ENCODE data around the gene CDC23. TPM values are rescaled to one million over a fixed set of nuclear protein-coding genes. Genes with fewer than 3 reads are reported as not detected.
A peak's percentile ranks its signal among the peaks of the same experiment; 100 is the strongest.

CDC23 gene
- total RNA-seq, 1 experiment from 2014 or later, result 41.3 TPM

- no peaks in the 10 kb centered on the region for H3K4me1 ChIP-seq (ENCODE audit: insufficient read depth, low read length)
- no peak within 1 kb of the TSS for H2BK15ac ChIP-seq (ENCODE audit: low read depth, low read length)
- H3K23ac ChIP-seq (ENCODE audit: insufficient read length, low read depth, low read length), result no peak within 1 kb of the TSS
- H2BK5ac ChIP-seq (ENCODE audit: insufficient read length, low read length), result no peak within 1 kb of the TSS
- no peaks in the 10 kb centered on the region for H3K9me3 ChIP-seq (ENCODE audit: control insufficient read depth, low read depth, low read length)
- no peaks in the 10 kb centered on the region for H3K79me1 ChIP-seq (ENCODE audit: insufficient read depth, low read depth, low read length, poor library complexity, severe bottlenecking)
- H4K5ac ChIP-seq (ENCODE audit: insufficient read length, low read depth, low read length), result no peak within 1 kb of the TSS
- H3K23me2 ChIP-seq (ENCODE audit: insufficient read length, low read depth, low read length, poor library complexity, severe bottlenecking), result peaks cover 8% of the 10 kb centered on the region
- peak within 1 kb of the TSS; percentile 3 for H3K56ac ChIP-seq (ENCODE audit: insufficient read length, low read depth, low read length)
- peak within 1 kb of the TSS; percentile 76 for H2AFZ ChIP-seq (ENCODE audit: low read length)
- H3K79me2 ChIP-seq (ENCODE audit: insufficient read depth, low read length), result peaks cover 4% of the 10 kb centered on the region; the same call in 1 of the 2 replicates
- WGBS (ENCODE audit: extremely low coverage, insufficient read length, low lambda C conversion rate), result no CpG with 5 or more reads among the region's 41 CpGs
- no peak within 1 kb of the TSS for H2BK12ac ChIP-seq (ENCODE audit: insufficient read length, low read depth, low read length)
- H3K27ac Mint-ChIP-seq, result no peak within 1 kb of the TSS; a peak in 2 of 7 replicates
- no peak within 1 kb of the TSS for H4K91ac ChIP-seq (ENCODE audit: insufficient read length, low read depth, low read length)
- no peak within 1 kb of the TSS for H3K4ac ChIP-seq (ENCODE audit: low read depth, low read length)
- H3K4me2 ChIP-seq (ENCODE audit: insufficient read depth, insufficient read length, low read length), result peak within 1 kb of the TSS; percentile 84
- peak within 1 kb of the TSS; percentile 92; the same call in 1 of the 2 replicates for H3K14ac ChIP-seq (ENCODE audit: insufficient read depth, low read length)
- H4K8ac ChIP-seq (replicated peaks; ENCODE audit: insufficient read length, low read depth, low read length), result no peak within 1 kb of the TSS
- no peak within 1 kb of the TSS for H2AK5ac ChIP-seq (ENCODE audit: insufficient read length, low read length)
- no peaks in the 10 kb centered on the region for H4K20me1 ChIP-seq (ENCODE audit: control insufficient read depth, insufficient read depth, insufficient read length)
- peak; percentile 98 for DNase-seq
- no peak within 1 kb of the TSS for H2BK20ac ChIP-seq (ENCODE audit: low read depth, low read length, poor library complexity, severe bottlenecking)
- peaks cover 30 to 58% (median 57%) of the 10 kb centered on the region in 3 experiments for H3K36me3 Mint-ChIP-seq (ENCODE audit: insufficient read depth in 1 of 3, low read depth in 3 of 3)
- H3K18ac ChIP-seq (ENCODE audit: insufficient read length, low read depth, low read length), result peak within 1 kb of the TSS; percentile 89
- no peaks in the 10 kb centered on the region for H3K27me3 Mint-ChIP-seq (ENCODE audit: low read depth)
- H2BK120ac ChIP-seq (ENCODE audit: low read depth, low read length, poor library complexity, severe bottlenecking), result no peak within 1 kb of the TSS
- H3T11ph ChIP-seq (ENCODE audit: low read length), result peak within 1 kb of the TSS; percentile 61
- H3K9ac ChIP-seq (ENCODE audit: extremely low read depth, insufficient read length, low read length), result peak within 1 kb of the TSS; percentile 86
- TF ChIP-seq, protein P1, sequence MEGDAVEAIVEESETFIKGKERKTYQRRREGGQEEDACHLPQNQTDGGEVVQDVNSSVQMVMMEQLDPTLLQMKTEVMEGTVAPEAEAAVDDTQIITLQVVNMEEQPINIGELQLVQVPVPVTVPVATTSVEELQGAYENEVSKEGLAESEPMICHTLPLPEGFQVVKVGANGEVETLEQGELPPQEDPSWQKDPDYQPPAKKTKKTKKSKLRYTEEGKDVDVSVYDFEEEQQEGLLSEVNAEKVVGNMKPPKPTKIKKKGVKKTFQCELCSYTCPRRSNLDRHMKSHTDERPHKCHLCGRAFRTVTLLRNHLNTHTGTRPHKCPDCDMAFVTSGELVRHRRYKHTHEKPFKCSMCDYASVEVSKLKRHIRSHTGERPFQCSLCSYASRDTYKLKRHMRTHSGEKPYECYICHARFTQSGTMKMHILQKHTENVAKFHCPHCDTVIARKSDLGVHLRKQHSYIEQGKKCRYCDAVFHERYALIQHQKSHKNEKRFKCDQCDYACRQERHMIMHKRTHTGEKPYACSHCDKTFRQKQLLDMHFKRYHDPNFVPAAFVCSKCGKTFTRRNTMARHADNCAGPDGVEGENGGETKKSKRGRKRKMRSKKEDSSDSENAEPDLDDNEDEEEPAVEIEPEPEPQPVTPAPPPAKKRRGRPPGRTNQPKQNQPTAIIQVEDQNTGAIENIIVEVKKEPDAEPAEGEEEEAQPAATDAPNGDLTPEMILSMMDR (conservative IDR thresholded peaks at IDR 0.05), result no peak
- H3K27ac ChIP-seq (ENCODE audit: insufficient read length, low read depth, low read length), result peak within 1 kb of the TSS; percentile 28
- no peaks in the 10 kb centered on the region for H3K27me3 ChIP-seq (ENCODE audit: insufficient read depth, low read length)
- no peak within 1 kb of the TSS for H3K4me3 Mint-ChIP-seq
- no peaks in the 10 kb centered on the region for H3K9me3 Mint-ChIP-seq
- peaks cover 12 to 16% of the 10 kb centered on the region in 2 experiments for H3K4me1 Mint-ChIP-seq
Observed at GRCh38 chr5:138178516-138179276, 34.4 kb downstream of the CDC23 start, which contains the start of the genes BRD8 and KIF20A. TSS of gene BRD8 (minus strand) at chr5:138178630. CDS start at chr5:138178614, 16 bp downstream. TSS of gene KIF20A (plus strand) at chr5:138179112. CDS start at chr5:138179681, 569 bp downstream.

Data from H9 (cell line).